HepG2 (cell line): ENCODE results near the gene U2AF1L4. TPM values are rescaled to one million over a fixed set of nuclear protein-coding genes. Genes with fewer than 3 reads are reported as not detected.
A peak's percentile ranks its signal among the peaks of the same experiment; 100 is the strongest.

Experiments used
- AKAP8 ChIP-seq: sonication (generic); formaldehyde crosslinking; IDR thresholded peaks from 2 replicates; pipeline ENCODE4 v1.5.1; 2020; ENCODE audit warnings: mild to moderate bottlenecking, missing genetic modification reagents
- FOXO4 ChIP-seq: sonication (generic); formaldehyde crosslinking; conservative IDR thresholded peaks from 2 replicates; pipeline ENCODE4 v1.8.1; 2023; ENCODE audit warnings: missing genetic modification reagents
- KDM2A ChIP-seq: sonication (generic); formaldehyde crosslinking; IDR thresholded peaks from 2 replicates; pipeline ENCODE4 v1.4.0; 2020; ENCODE audit warnings: low read depth, missing genetic modification reagents, borderline replicate concordance
- MXD3 ChIP-seq: IDR thresholded peaks from 2 replicates; pipeline ENCODE4 v1.6.1; 2016; ENCODE audit warnings: mild to moderate bottlenecking, missing biosample characterization, missing genetic modification reagents
- RXRA ChIP-seq: sonication (generic); formaldehyde crosslinking; IDR thresholded peaks from 2 replicates; pipeline ENCODE4 v1.5.1; 2020; ENCODE audit warnings: missing genetic modification reagents
- SIX1 ChIP-seq: sonication (generic); formaldehyde crosslinking; IDR thresholded peaks from 2 replicates; pipeline ENCODE4 v1.4.0; 2020; ENCODE audit warnings: missing genetic modification reagents, borderline replicate concordance
- SMAD1 ChIP-seq: sonication (generic); formaldehyde crosslinking; IDR thresholded peaks from 2 replicates; pipeline ENCODE4 v1.4.0; 2020; ENCODE audit warnings: missing genetic modification reagents, low read depth, mild to moderate bottlenecking, borderline replicate concordance
- UBTF ChIP-seq: sonication (generic); formaldehyde crosslinking; IDR thresholded peaks from 2 replicates; pipeline ENCODE4 v1.4.0; 2020; ENCODE audit warnings: mild to moderate bottlenecking, missing genetic modification reagents
- YEATS4 ChIP-seq: sonication (generic); formaldehyde crosslinking; IDR thresholded peaks from 2 replicates; pipeline ENCODE4 v1.4.0; 2020; ENCODE audit warnings: missing genetic modification reagents, borderline replicate concordance
- ZHX1 ChIP-seq: sonication (generic); formaldehyde crosslinking; IDR thresholded peaks from 2 replicates; pipeline ENCODE4 v1.8.1; 2022; ENCODE audit warnings: low read depth, mild to moderate bottlenecking, missing genetic modification reagents
- ZNF281 ChIP-seq: sonication (generic); formaldehyde crosslinking; IDR thresholded peaks from 2 replicates; pipeline ENCODE4 v1.4.0; 2020; ENCODE audit warnings: missing genetic modification reagents, borderline replicate concordance
- ZNF512 ChIP-seq: sonication (generic); formaldehyde crosslinking; IDR thresholded peaks from 2 replicates; pipeline ENCODE4 v1.4.0; 2020; ENCODE audit warnings: mild to moderate bottlenecking, missing genetic modification reagents
- ZNF629 ChIP-seq: sonication (generic); formaldehyde crosslinking; conservative IDR thresholded peaks from 2 replicates; pipeline ENCODE4 v1.5.0; 2020; ENCODE audit warnings: missing genetic modification reagents
- ZNF792 ChIP-seq: IDR thresholded peaks from 2 replicates; pipeline ENCODE4 v1.6.1; 2016
- polyA plus RNA-seq, 8 experiments: library from polyadenylated mRNA; depleted of rRNA in 3 of 8; stranded (reverse) in 7 of 8; unstranded in 1 of 8; fragments of >200 nt; fragmentation: Illumina TruSeq in 4 of 8; extraction: Trizol in 4 of 8; gene quantifications; 2 replicates each; pipeline versions ENCODE4 v1.2.1 to v1.2.3, GENCODE V29; 2011 to 2016; ENCODE audit warnings: low read depth in 4 of 8, missing spikeins in 1 of 8, mixed read lengths in 1 of 8; ENCODE audit not compliant: insufficient read depth in 1 of 8
- total RNA-seq, 5 experiments: library from RNA; depleted of rRNA; stranded (reverse); fragments of >200 nt; fragmentation: Illumina TruSeq; extraction: Trizol; gene quantifications; 2 replicates each; pipeline ENCODE4 v1.2.3, GENCODE V29; 2016; ENCODE audit warnings: low read depth in 1 of 5

U2AF1L4 gene
- total and polyA plus RNA-seq, 2 of the 13 experiments (the other 11 are each of a cell fraction or from before 2014, with no cell fraction given) = 7.9 to 15.4 TPM

- TF ChIP-seq ZHX1 (CRISPR knock-in tag) (0 out of 2 replicates have a peak, but pooled peaks have one; percentile 69), FOXO4 (CRISPR knock-in tag) (no peak), KDM2A (peak; percentile 65; the same call in 1 of the 2 replicates), SIX1 (CRISPR knock-in tag) (no peak), UBTF (CRISPR knock-in tag) (peak; percentile 55; the same call in 1 of the 2 replicates), MXD3 (CRISPR knock-in tag) (no peak), SMAD1 (peak; percentile 51; the same call in 1 of the 2 replicates), ZNF281 (CRISPR knock-in tag) (no peak), RXRA (CRISPR knock-in tag) (0 out of 2 replicates have a peak, but pooled peaks have one; percentile 51), ZNF512 (CRISPR knock-in tag) (no peak), YEATS4 (no peak), AKAP8 (CRISPR knock-in tag) (no peak), ZNF629 (no peak), ZNF792 (CRISPR knock-in tag) (0 out of 2 replicates have a peak, but pooled peaks have one; percentile 16)
These were observed 42.8 kb downstream of the U2AF1L4 start (continued) for GRCh38 chr19:35702223-35703012.
